NCI-H2196 (cell line): ENCODE results near the gene SLC22A31.

Source experiments
- DNase-seq: peaks from one replicate; lab custom pipeline; 2025; ENCODE audit not compliant: unreplicated experiment; lab: John Stamatoyannopoulos, UW

SLC22A31 gene

DNA sequence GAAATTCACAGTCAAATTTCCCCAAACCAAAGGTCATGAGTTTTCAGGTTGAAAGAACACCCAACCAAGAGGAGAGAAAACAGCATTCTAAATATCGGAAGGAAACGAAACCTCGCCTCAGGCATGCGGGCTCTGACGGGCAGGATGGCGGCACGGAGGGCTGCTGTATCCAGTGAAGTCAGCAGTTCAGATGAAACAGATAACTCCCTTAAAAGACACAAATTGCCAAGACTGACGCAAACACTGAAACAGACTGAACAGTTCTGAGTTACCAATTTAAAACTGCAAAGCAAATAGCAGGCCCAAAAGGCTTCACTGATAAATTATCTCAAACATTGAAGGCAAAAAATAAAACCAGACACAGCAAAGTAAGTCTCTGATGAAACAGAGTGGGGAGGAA, 49.4 kb downstream of the SLC22A31 start:
- no peak for DNase-seq

DNA sequence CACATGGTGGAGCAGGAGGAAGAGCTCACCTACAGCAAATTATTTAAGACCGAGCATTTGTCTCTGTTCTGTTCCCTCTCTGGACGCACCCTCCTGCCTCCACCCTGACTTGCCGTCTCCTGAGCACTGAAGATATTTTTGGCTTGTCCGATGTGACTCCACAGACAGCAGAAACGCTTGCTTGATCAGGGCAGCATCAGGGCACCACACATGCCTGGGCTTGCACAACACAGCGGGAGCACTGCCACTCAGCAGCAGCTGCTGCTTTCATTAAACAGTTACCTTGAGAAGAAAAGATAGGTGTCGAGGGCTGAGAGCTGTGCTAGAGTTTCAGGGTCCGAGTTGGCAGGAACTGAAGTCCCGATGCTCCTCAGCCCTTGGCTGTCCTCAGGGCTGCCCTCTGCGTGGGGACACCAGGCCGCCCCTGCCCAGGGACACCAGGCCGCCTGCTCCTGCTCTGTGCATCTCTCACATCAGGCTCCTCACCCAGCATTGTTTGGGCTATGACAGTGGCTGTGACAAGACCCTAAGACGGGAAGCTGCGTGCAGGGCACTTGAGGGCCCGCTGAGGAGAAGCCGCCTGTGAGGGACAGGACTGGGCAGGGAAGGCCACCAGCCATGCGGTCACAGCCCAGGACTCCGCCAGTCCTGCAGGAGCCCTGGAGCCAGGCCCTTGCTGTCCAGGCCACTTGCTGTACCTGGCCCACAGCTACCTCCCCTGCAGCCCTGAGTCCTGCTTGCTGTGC, 50.1 kb downstream of the SLC22A31 start:
- DNase-seq = peak; percentile 34

DNA sequence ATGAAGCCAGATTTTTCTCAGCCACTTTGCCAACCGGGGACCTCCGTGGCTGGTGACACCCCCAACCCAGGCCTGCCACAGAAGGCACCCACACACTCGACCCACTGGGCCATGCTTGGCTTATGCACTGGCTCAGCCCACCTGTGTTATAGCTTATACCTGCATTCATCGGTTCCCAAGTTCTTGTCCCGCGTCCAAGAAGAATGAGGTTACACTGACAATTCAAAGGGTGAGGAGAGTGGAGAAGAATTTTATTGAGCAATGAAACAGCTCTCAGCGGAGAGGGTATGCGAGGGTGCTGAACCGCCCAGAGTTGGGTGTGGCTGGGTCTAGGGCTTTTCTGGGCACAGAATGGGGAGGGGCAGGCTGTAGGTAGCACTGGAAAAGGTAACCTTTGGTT, 51.0 kb downstream of the SLC22A31 start:
- DNase-seq = no peak

DNA sequence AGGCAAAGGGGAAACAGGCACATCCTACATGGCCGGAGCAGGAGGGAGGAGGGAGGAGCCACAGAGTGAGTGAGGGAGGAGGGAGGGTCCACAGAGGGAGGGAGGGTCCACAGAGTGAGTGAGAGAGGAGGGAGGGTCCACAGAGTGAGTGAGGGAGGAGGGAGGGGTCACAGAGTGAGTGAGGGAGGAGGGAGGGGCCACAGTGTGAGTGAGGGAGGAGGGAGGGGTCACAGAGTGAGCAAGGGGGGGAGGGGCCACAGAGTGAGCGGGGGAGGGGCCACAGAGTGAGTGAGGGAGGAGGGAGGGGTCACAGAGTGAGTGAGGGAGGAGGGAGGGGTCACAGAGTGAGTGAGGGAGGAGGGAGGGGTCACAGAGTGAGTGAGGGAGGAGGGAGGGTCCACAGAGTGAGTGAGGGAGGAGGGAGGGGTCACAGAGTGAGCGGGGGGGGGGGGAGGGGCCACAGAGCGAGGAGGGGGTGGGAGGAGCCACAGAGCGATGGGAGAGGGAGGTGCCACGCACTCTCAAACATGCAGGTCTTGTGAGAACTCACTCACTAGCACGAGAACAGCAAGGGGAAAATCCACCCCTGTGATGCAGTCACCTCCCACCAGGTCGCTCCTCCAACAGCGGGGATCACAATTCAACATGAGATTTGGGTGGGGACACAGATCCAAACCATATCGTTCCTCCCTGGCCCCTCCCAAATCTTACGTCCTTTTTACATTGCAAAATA, 53.1 kb downstream of the SLC22A31 start:
- no peak for DNase-seq

DNA sequence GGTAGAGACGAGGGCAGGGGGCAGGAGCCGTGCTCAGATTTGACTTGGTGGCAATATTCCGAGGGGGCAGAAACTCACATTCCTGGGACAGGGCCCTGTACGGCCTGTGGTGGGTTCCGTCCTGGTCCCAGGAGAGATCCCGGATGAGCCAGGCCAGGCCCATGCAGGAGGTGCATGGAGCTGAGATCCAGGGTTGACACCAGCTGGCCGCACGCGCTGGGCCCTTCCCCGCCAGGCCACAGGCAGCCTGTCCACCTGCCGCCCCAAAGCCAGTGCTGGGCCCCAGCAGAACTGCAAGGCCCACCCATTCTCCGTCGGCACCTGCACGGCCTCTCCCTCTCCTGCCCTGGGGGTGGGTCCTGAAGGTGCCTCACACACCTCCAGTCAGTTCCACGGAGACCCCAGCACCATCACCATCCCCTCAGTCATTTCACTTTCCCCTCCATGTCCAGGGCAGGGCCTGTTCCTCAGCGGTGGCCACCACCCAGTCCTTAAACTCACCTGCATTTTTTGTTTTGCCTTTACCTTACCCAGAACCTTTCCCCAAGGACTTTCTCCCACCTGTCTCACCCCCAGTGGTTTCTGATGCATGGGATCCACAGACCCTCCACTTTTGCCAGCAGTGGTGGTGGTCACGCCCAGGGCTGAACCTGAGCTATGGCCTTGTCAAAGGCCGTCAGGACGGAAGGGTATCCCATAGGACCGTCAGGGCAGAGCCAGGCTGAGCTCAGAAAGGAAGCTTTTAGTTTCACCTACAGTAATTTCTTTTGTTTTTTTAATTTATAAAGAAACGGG, 53.9 kb downstream of the SLC22A31 start:
- DNase-seq = no peak
